Pancreas (tissue), 10 donors: ENCODE measurements around the gene MRPL41. TPM values are rescaled to one million over a fixed set of nuclear protein-coding genes. Genes with fewer than 3 reads are reported as not detected.
A peak's percentile ranks its signal among the peaks of the same experiment; 100 is the strongest.
"Not testable (repeated sequence)": the region's sequence is repeated elsewhere in the genome, so short reads cannot be mapped to it uniquely, and the experiment has no call there.

Experiments
- ATAC-seq, 4 donors: fragments of 200-7000 bp; cut with Tn5 transposase; one replicate each; pipeline versions ENCODE4 v1.8.0 to v1.9.1; 2020; ENCODE audit warnings: mild to moderate bottlenecking in 4 of 4, moderate library complexity in 4 of 4
- DNase-seq, 6 donors: peaks; one replicate each; pipeline ENCODE4 v3.0.0-alpha.2; 2020
- FAIRE-seq: peaks from 2 replicates; lab custom pipeline; 2012; peaks lifted over from hg19 to GRCh38; lab: Jason Lieb, UNC
- H3K27ac ChIP-seq, 4 donors: fragments of 200-600 bp; sonication (generic); 1 replicate in 3 of 4; 2 replicates in 1 of 4; pipeline versions ENCODE4 v1.5.0 to v1.8.0; 2020
- H3K27me3 ChIP-seq, 4 donors: fragments of 200-600 bp; one replicate each; pipeline ENCODE4 v1.8.0; 2021
- H3K36me3 ChIP-seq, 3 donors: fragments of 200-600 bp; sonication (generic) in 1 of 3; one replicate each; pipeline versions ENCODE4 v1.5.0 to v1.8.0; 2020 to 2021
- H3K4me1 ChIP-seq, 3 donors: fragments of 200-600 bp; one replicate each; pipeline ENCODE4 v1.8.0; 2021
- H3K4me3 ChIP-seq, 4 donors: fragments of 200-600 bp; sonication (generic) in 2 of 4; one replicate each; pipeline versions ENCODE4 v1.5.0 to v1.8.0; 2020 to 2021
- H3K9me3 ChIP-seq, 4 donors: fragments of 200-600 bp; one replicate each; pipeline ENCODE4 v1.8.0; 2021
- CTCF ChIP-seq, 4 donors: fragments of 200-600 bp; sonication (generic) in 3 of 4; IDR thresholded peaks; one replicate each; pipeline versions ENCODE4 v1.5.0 to v1.8.0; 2021; ENCODE audit warnings: antibody characterized with exemption in 4 of 4
- WGBS, 2 donors: extraction: QIAGEN DNeasy Blood & Tissue Kit; methylation state at CpG; one replicate each; pipeline ENCODE4 v1.1.7; 2013; 5-methylcytosine and 5-hydroxymethylcytosine counted together
- intact Hi-C, 3 donors: fragments of 100-400 bp; cut with DNase I; formaldehyde crosslinking; loops; one replicate each; pipeline versions ENCODE4 v1.11.1 to v1.14.2; 2022
- polyA plus RNA-seq, 2 donors: library from polyadenylated mRNA; stranded (reverse); fragments of 200-250 nt; gene quantifications; one replicate each; pipeline ENCODE4 v1.2.3, GENCODE V29; 2013
- total RNA-seq, 6 donors: library from RNA; stranded (reverse); fragmentation: NEBNext Ultra II Directional in 4 of 6; extraction: Animal tissue kit (Norgen Biotek cat#: 25700) in 4 of 6; gene quantifications; one replicate each; pipeline versions ENCODE4 v1.2.1 to v1.2.4, GENCODE V29; 2021 to 2023
- donor health status: healthy with polysubstance abuse.
- donor health status: DM: no; HTN: no; CAD: no; lungs with moderate emphysema.
- donor health status: DM: no; HTN: no; CAD: no.
- donor health status: control.
- donor health status: control.
- donor health status: Bipolar disorder and iron deficiency.
- donor health status: DM: yes; HTN: yes; CAD: no.
- donor health status: DM: no; HTN: no; CAD: no.
- donor health status: DM: no; HTN: no; CAD: no.
- donor health status: DM: yes; HTN: yes; CAD: no.

The MRPL41 gene
- total and polyA plus RNA-seq, 8 donors = 16.6 to 74.1 (median 23.6) TPM

- Histone ChIP-seq H3K27ac (peak overlapping the region in 1 of 4 donors; percentile 26), H3K4me3 (no peak overlapping the region), H3K4me1 (peaks cover 5 to 10% (median 7%) of the 10 kb centered on the region in 3 donors), H3K36me3 (peaks cover 0 to 6% (median 0%) of the 10 kb centered on the region in 3 donors), H3K27me3 (no peaks in the 10 kb centered on the region), H3K9me3 (no peaks in the 10 kb centered on the region)
- TF ChIP-seq CTCF (IDR thresholded peaks at IDR 0.05) = no peak
- FAIRE-seq (no peak), ATAC-seq (no peak), DNase-seq (no peak)
- intact Hi-C loops = no loop called here
Measured at GRCh38 chr9:137535120-137535428, 16.6 kb upstream of the MRPL41 start.

GRCh38 chr9:137536594-137537131 is 15.0 kb upstream of the MRPL41 start:
- peaks cover 0 to 11% (median 0%) of the 10 kb centered on the region in 3 donors for H3K36me3 ChIP-seq
- H3K27me3 ChIP-seq, H3K4me1 ChIP-seq, H3K4me3 ChIP-seq, FAIRE-seq, H3K27ac ChIP-seq, DNase-seq, intact Hi-C loops, ATAC-seq, H3K9me3 ChIP-seq: not testable (repeated sequence)
- WGBS, 2 donors = 89 to 90% methylated on average over 14 to 16 of the region's 16 CpGs

GRCh38 chr9:137538058-137538457 is 13.6 kb upstream of the MRPL41 start:
- DNase-seq = peak in 1 of 6 donors; percentile 70
- Histone ChIP-seq H3K27me3 (no peaks in the 10 kb centered on the region), H3K4me1 (peaks cover 5 to 10% (median 7%) of the 10 kb centered on the region in 3 donors), H3K27ac (no peak overlapping the region), H3K36me3 (peaks cover 0 to 23% (median 0%) of the 10 kb centered on the region in 3 donors), H3K9me3 (no peaks in the 10 kb centered on the region), H3K4me3 (no peak overlapping the region)
- TF ChIP-seq CTCF (IDR thresholded peaks at IDR 0.05) = no peak
- intact Hi-C loops = no loop called here
- 92 to 97% methylated on average over 16 of the region's 16 CpGs for WGBS, 2 donors
- no peak for FAIRE-seq
- ATAC-seq = no peak

GRCh38 chr9:137540536-137540935 is 11.1 kb upstream of the MRPL41 start:
- Histone ChIP-seq H3K4me1 (peaks cover 0 to under 1% (median 0%) of the 10 kb centered on the region in 3 donors), H3K27me3 (no peaks in the 10 kb centered on the region), H3K4me3 (no peak overlapping the region), H3K27ac (no peak overlapping the region), H3K36me3 (peaks cover 0 to 23% (median 0%) of the 10 kb centered on the region in 3 donors), H3K9me3 (no peaks in the 10 kb centered on the region)
- ATAC-seq (no peak), FAIRE-seq (no peak), DNase-seq (no peak)
- intact Hi-C loops = no loop called here
- 92 to 94% methylated on average over 18 of the region's 18 CpGs for WGBS, 2 donors
- TF ChIP-seq CTCF (IDR thresholded peaks at IDR 0.05) = no peak

GRCh38 chr9:137542486-137542885 is 9.2 kb upstream of the MRPL41 start:
- no peaks in the 10 kb centered on the region for H3K4me1 ChIP-seq
- H3K27ac ChIP-seq = no peak overlapping the region
- 90 to 91% methylated on average over 20 of the region's 20 CpGs for WGBS, 2 donors
- TF ChIP-seq CTCF (IDR thresholded peaks at IDR 0.05) = no peak
- ATAC-seq (no peak), FAIRE-seq (no peak), DNase-seq (no peak)
- peaks cover 0 to 23% (median 0%) of the 10 kb centered on the region in 3 donors for H3K36me3 ChIP-seq
- no peaks in the 10 kb centered on the region for H3K9me3 ChIP-seq
- no peak overlapping the region for H3K4me3 ChIP-seq
- intact Hi-C loops = no loop called here
- no peaks in the 10 kb centered on the region for H3K27me3 ChIP-seq
